GM21528 (cell line): ENCODE data around the gene CYFIP2.

Experiments
- ATAC-seq: cut with Tn5 transposase; IDR thresholded peaks from one replicate; pipeline ENCODE4 v1.9.1; 2021; ENCODE audit warnings: mild to moderate bottlenecking, moderate library complexity; ENCODE audit not compliant: unreplicated experiment, low FRiP score

The CYFIP2 gene

DNA sequence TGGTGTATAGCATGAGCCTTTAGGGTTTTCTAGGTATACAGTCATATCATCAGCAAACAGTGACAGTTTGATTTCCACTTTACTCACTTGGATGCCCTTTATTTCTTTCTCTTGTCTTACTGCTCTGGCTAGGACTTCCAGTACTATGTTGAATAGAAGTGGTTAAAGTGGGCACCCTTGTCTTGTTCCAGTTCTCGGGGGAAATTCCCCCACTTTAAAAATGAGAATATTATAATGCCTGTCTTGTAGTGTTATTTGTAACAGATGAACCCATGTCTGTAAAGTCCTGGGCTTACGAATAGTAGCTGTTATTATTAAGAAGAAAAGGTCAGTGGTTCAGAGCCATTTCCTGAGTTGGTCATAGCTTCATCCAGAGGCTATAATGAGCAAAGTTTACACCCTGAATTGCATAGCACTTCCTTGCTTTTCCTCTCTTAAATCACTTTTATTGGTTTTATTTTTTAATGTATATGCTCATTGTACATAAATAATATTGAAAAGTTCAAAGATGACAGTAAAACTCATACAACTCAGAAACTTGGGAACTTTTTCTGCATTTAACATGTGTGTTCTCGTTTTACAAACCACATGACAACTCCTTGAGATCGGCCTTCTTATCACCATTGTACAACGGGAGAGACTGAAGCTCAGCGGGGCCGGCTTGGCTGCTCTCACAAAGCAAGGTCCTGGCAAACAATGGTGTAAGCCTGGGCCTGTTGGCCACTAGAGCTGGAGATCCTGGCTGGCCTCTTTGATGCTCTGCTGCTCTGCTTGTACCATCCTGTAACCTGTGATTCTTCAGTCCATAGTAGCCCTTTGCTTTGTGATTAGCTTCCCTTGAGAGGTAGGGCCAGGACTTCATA lies 85.2 kb downstream of the CYFIP2 start:
- peak; percentile 47 for ATAC-seq

DNA sequence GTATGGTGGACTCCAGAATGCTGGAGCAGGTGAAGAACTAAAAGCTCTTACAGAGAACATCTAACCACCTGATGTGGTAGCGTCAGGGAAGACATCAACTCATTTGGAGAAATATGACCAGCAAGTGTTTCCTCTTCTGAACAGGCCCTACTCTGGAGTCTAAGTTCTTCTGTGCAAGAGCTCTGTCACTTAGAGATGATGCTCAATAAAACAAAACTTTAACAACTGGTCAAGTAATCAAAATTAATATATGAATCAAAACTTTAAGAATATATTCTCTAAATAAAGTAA lies 85.8 kb downstream of the CYFIP2 start:
- ATAC-seq: no peak

DNA sequence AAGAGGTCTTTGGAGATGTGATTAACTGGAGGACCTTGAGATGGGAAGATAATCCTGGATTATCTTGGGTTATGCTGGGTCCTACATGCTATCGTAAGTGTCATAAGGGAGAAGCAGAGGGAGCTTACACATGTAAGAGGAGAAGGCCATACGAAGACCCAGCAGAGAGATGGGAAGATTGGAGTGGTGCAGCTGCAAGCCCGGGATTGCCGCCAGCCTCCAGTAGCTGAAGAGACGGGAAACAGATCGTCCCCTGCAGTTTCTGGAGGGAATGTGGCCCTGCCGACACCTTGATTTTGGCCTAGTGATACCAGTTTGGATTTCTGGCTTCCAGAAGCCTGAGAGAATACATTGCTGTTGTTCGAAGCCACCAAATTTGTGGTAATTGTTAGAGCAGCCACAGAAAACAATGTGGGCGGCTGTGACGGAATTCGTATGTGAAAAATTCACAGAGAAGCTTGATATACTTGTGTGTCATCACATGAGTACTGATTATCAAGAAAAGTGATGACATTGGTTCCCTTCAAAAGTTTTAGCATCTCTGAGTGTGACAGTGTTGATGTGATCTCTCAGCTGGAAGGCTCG lies 86.9 kb downstream of the CYFIP2 start:
- no peak for ATAC-seq

DNA sequence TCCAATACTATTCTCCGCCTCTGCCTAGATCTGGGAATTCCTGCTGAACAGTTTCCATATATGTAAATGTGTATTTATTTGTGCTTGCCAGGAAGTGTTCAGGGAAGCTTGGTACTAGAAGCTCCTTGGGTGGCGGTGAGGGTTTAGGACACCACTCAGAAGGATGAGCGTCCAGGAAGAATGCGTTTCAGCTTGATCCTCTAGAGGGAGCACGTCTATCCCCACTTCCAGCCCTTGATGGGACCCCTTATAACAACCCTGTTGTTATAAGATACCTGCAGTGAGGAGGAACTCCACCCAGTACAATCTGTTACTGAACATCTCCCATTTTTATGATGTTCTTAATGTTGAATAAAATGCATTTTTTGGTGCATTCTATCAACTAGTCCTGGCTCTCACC lies 88.9 kb downstream of the CYFIP2 start:
- no peak for ATAC-seq

DNA sequence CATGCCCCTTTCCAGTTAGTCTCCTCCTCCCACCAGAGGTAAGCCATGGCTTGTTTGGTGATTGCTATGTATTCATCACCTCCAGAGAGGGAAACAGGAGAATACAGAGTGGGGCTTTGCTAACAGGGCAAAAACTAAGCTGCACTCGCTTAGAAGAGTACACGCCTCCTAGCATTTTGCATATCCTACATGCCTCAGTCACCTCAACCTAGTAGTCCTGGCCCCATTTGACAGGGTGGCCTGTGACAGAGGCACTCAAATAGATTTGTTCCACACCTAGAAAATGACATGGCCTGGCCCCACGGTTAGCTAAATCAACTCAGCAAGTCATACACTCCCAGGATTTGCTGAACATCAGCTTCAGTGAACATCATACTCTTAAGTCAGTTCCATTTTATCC lies 90.7 kb downstream of the CYFIP2 start:
- no peak for ATAC-seq

DNA sequence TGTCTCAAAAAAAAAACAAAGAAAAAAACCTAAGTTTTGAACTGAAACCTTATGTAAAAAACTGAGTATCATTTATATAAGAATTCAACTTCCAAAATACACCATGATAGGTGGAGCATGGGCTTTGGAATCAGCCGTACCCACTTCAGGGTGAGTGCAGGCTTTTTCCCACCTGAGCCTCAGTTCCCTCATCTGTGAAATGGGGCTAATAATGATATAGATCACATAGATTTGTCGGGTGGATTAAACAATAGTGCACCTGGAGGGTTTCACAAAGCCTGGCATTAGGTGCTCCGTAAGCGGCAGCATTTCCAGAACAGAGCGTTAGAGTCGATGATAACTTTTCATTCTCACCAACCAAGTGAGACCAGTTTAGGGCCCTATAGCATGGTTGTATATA lies 91.9 kb downstream of the CYFIP2 start:
- ATAC-seq: no peak

DNA sequence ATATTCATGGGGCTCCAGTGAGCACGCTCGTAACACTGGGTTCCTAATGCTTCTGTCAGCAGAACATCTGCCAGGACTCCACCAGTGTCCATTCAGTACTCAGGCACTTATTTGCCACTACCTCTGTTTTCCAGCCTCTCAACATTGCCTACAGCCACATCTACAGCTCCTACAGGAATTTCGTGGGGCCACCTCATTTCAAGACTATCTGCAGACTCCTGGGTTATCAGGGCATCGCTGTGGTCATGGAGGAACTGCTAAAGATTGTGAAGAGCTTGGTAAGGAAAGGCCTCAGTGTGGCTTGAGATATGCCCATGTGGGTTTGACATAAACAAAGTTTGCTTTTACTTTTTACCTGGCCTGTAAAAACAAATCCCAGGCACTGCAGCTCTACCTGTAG lies 92.9 kb downstream of the CYFIP2 start:
- no peak for ATAC-seq

DNA sequence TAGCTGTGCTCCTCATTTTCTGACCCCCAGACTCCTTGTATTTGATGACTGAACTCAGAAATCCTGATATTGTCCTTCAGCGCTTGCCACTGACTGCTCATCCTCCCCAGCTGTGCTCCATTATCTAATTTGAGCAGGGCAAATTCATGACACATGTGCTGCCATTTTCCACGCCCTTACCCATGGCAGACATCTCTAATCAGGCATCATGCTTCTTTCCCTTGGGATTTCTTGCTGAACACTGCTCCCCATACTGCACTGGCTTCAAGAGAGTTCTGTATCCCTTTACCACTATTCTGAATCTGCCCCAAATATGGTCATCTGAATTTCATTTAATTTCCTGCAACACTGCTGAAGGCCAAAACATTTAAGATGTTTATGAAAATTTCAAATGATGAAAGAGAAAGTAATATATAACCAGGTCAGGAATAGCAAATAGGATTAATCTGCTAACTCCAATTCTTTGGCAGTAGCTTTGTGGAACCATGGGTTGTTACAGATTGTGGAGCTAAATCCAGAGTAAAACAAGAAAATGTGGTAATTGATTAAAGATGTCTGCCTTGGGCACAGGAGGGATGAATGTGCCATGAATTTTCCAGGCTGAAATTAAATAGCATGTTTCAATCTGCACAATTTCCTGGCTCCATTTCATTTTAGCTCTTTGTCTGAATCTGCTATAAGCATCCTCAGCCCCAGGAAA lies 93.6 kb downstream of the CYFIP2 start:
- no peak for ATAC-seq

DNA sequence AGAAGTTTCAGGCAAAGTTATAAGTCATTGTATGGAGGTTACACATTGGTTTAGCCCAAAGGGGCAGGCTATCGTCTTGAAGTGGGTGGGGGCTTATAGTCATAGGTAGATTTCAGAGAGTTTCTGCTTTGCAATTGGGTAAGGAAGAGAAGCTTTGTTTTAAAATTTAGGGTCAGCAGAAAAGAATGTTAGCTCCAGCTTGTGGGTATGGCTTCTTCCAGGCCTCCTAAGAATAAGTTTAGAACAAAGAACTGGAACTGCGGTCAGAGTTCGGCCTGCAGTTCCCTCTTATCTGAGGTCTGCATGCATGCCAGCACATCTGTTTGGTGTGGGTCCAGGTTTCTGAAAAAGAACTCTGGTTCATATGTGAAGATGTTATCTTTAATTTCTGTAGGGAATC lies 96.1 kb downstream of the CYFIP2 start:
- ATAC-seq: no peak

DNA sequence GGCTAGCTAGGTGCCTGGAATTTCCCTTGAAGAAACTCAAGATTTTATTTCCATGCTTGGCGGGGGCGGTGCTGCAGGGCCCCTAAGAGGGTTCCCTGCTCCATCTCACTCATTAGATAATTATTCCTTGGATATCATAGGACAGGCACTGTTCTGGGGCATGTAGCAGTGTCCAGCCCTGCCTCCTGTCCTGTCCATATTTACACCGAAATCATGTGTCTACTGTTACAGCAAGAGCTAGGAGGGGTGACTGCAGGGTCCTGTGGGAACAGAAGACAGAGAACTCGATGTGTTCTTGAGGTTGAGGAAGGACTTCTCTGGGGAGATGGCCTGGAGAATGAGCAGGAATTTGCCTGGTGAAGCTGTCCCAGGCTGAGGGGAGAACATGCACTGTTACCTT lies 96.6 kb downstream of the CYFIP2 start:
- ATAC-seq: no peak

DNA sequence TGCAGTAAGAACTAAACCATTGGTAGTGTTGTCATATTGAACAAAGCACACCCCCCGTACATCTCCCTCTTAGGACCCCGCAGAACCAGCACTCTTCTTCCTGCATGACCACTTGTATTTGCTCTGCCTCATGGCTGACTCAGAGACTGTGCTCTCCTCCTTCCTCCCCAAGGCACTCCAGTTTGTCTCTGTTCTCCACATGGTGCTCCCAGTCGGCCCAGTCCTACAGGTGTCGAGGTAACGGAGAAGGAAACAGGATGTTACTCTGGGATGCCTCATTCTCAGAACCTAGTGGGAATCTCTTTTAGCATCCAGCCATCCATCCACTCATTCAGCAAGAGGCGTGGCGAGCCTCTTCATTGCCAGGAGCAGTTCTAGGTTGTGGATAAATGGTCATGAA lies 97.1 kb downstream of the CYFIP2 start:
- no peak for ATAC-seq

DNA sequence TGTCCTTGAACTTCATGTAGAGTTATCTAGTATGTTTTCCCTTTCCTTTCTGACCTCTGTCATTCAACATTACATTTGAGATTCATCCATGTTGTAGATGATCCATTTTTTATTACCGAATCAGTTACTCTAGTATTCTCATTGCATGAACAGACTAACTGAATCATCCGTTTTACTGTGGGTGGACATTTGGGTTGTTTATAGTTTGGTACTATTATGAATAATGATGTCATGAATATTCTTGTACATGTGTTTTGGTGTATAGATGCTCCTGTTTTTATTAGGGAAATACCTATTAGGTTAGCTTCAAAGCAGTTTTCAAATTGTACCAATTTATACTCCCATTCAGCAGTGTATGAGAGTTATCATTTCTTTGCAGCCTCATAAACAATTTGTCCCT lies 99.8 kb downstream of the CYFIP2 start:
- no peak for ATAC-seq

DNA sequence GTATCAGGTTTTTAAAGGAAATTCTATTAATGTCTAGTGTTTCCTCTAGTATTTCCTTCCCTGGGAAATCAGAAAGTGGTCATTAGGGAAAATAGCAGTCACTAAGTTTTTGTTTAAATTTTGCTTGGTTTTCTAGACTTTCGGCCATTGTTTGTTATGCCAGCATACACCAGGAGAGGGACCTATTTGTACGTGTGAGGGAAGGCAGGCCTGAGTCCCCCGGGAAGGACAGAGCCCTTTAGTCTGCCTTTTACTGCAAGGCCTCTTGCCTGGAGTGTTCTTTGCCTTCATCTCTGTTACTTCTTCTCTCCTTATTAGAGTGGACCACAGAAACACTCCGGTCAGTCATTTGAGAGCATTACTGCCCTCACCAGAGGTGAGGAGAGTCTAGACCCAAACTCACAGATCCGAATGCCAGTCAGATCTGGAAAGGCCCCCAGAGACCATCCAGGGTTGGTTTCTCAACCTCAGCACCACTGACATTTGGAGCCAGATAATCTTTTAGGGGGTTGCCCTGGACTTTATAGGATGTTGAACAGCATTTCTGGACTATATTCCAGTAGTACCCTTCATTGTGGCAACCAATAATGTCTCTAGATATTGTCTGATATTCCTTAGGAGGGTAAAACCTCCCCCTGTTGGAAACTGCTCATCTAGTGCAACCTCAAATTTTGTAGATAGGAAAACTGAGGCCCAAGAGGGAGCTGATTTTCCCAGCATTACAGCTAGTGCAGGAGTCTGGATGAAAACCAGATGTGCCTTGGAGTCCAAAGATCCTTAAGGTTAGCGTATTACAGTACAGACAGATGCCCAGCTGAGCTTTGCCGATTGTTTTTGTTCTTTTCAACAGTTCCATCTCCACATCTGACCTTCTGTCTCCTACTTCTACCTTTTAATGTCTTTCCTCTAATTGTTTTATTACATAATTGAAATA lies 101.1 kb downstream of the CYFIP2 start:
- no peak for ATAC-seq

DNA sequence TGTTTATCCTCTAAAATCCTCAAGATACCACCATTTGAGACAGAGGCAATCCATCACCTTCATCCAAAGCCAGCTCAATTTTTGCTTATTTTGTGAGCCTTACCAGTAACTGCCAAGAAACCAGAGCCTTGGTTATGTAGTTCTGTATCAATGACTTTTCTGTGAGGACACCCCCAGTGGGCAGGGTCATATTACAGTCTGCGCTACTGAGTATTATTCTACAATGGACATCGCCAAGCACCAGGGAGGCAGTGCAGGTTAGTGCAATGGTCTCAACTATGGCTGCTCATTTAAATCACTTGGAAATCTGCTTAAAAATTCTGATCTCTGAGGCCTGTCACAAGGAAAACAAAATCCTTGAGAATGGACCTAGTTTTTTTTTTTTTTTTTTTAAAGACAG lies 103.6 kb downstream of the CYFIP2 start:
- ATAC-seq: no peak

DNA sequence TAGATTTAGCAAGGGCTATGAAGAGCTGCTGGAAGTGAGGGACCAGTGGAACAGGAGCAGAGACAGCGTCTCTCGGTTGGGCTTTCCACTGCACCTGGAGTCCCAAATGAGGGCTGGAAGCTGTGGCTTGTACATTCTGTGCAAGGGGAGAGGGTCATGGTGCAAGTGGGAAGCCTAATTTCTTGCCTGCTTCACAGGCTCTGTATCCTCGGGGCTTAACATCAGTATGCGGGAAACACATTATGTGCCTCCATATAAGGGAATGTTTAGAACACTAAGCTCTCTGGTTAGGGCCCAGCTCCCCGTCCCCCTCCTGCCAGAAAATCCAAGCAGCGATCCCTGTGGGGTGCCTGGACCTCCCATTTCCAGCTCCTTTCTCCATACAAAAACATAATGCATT lies 105.0 kb downstream of the CYFIP2 start:
- no peak for ATAC-seq

DNA sequence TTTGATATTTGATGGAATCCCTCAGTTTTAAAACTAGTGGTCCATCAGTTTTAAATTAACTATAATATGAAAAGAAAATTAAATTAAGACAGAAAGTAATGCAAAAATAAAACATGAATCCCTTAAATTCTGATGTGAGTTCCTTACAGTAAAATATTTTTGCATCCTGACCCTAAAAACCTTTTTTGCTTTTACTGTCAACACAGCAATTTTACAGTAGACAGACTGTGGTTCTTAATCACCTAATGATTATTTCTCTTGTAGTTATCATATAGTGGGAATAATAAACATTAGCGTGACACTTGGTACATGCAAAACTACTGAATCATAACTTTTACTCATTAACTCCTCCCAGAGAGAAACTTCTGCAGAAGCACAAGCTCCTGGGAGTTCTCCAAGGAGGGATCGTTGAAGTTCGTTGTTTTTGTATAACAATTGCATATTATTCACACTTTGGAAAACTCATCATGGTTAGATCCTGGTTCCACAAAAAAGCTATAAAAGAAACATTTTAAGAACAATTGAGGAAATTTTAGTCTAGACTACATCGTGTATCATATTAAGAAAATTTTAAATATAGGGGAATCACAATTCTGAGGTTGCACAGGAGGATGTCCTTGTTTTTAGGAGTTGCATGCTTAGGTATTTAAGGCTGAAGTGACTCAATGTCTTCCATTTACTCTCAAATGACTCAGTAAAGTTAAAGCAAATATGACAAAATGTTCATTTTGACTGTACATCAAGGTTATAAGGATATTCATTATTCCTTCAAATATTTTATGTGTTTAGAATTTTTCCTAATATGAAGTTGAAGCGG lies 105.9 kb downstream of the CYFIP2 start:
- ATAC-seq: no peak

DNA sequence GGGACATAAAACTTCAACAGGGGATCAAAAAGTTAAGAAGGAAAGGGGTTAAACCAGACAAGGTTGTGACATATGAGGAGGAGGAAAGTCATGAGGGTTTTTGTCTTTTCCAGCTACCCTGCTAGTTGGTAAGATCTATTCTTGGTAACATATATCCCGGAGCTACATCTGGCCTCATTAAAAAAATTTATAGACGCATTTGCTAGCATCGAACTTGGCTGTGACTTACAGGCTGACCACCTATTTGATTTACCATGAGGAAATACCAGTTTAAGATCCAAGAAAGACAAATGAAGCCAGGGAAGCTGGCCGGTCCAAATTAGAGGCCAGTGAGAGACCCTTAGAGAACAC lies 106.5 kb downstream of the CYFIP2 start:
- no peak for ATAC-seq

DNA sequence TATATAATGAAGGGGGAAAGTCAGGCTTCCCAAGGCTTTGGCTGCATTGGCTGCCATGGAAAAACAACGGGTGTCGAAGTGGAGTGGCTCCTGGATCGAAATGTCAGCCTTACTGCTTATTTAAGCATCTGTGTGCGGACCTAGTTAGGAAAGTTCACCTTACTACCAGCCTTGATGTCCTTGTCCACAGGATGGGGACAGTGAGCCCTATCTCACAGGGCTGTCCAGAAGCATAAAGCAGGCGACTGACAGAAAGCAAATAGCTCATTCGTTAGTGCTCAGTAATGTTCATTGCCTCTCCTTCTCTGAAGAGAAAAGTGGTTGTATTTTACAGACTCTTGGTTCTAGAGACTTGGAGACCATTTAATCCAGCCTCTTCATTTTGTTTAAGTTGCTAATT lies 112.6 kb downstream of the CYFIP2 start:
- no peak for ATAC-seq

DNA sequence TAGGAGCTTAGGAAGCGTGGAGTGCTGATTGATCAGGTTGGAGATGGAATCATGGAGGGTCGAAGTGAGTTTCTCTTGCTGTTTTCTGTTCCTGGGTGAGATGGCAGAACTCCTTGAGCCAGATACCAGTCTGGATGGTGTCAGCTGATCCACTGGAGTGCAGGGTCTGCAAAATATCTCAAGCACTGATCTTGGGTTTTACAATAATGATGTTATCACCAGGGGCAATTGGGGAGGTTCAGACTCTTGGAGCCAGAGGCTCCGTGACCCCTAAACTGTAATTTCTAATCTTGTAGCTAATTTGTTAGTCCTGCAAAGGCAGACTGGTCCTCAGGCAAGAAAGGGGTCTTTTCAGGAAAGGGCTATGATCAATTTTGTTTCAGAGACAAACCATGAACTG lies 114.1 kb downstream of the CYFIP2 start:
- no peak for ATAC-seq

DNA sequence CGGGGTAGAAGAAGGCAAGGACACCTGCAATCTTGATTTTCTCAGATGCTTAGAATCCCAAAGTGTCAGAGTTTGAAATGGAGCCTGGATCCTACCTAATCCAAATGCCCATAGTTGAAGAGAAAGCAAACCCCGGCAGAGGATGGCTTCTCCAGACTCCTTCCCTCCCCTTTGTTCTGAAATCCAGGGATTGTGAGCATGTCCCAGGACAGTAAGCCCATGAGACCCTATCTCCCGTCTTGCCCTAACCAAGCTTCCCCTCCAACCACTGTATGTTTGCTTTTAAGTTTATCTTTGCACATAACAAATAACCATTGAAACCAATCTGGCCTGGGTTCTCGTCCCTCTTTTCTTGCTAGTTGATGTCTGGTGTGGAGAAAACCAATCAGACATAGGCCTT lies 115.8 kb downstream of the CYFIP2 start:
- ATAC-seq: no peak
